ENCODE measurements around the gene RAMACL. TPM values are rescaled to one million over a fixed set of nuclear protein-coding genes. Genes with fewer than 3 reads are reported as not detected.
A peak's percentile ranks its signal among the peaks of the same experiment; 100 is the strongest.

RAMACL gene
- total RNA-seq, 1 experiment from 2014 or later, result 0.15 TPM

- H3K9me3 ChIP-seq (ENCODE audit: control insufficient read depth in 1 of 2, insufficient read depth in 1 of 2, low read depth in 1 of 2, low read length in 2 of 2), result no peaks in the 10 kb centered on the region
- H2AFZ ChIP-seq (ENCODE audit: low read depth, low read length, poor library complexity, severe bottlenecking), result no peak overlapping the region
- no peaks in the 10 kb centered on the region for H3K27me3 ChIP-seq (ENCODE audit: insufficient read depth, low read length)
- no peaks in the 10 kb centered on the region for H3K79me2 ChIP-seq (ENCODE audit: insufficient read depth, low read length)
- DNase-seq (ENCODE audit: low read depth, low spot score) (no peak), ATAC-seq (no peak)
- H3K4me3 ChIP-seq (replicated peaks in 1 of 2; ENCODE audit: low read depth in 1 of 2, low read length in 2 of 2), result no peak overlapping the region
- H3K27ac ChIP-seq (ENCODE audit: low read depth, low read length), result no peak overlapping the region
- no peaks in the 10 kb centered on the region for H3K9me2 ChIP-seq (ENCODE audit: insufficient read depth)
- BruUV-seq (replicated peaks), result no TSS peak
- no peak for TF ChIP-seq MAX (IDR thresholded peaks at IDR 0.05)
- no peak overlapping the region for H3K4me2 ChIP-seq (ENCODE audit: low read length)
- no peak overlapping the region for H3K9ac ChIP-seq (ENCODE audit: low read length)
- H4K20me1 ChIP-seq (ENCODE audit: insufficient read depth), result no peaks in the 10 kb centered on the region
- intact Hi-C loops (cut with micrococcal nuclease), result no loop called here
- H3K4me1 ChIP-seq (ENCODE audit: control insufficient read depth in 1 of 2, insufficient read depth in 2 of 2, low read length in 2 of 2), result peaks cover 9 to 37% of the 10 kb centered on the region in 2 experiments; a peak in 3 of 4 replicates
- ChIA-PET RAD21 (ENCODE audit: low non-redundant PET in 1 of 2, low total read pairs in 2 of 2, uncharacterized antibody in 2 of 2, unreplicated experiment in 2 of 2) (no interaction called here), CTCF (no interaction called here), POLR2A (no interaction called here)
- no peaks in the 10 kb centered on the region for H3K36me3 ChIP-seq (ENCODE audit: control insufficient read depth in 1 of 2, insufficient read depth in 2 of 2, low read length in 2 of 2)
Observed at GRCh38 chr6:166624275-166624674, 37.8 kb upstream of the RAMACL start.

DNA sequence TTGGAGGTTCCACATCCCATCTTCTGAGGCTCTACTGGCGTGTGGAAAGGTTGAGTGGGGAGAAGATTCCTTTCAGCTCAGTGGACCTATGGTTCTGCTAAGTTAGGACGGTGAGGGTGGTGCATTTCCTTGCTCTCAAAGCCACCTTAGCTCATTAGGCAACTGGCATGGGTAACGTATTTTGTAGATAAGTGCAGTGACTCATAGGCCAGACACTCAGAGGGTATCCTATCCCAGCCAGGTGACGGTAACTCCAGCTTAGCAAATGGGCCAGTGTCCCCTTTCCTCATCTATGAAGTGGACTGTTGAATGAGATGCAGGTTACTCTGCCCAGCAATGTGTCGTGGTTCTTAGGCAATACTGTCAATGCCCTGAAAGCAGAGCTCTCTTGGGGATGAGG lies 36.8 kb upstream of the RAMACL start:
- ATAC-seq (no peak), DNase-seq (ENCODE audit: low read depth, low spot score) (no peak)
- H4K20me1 ChIP-seq (ENCODE audit: insufficient read depth), result no peaks in the 10 kb centered on the region
- H3K9me3 ChIP-seq (ENCODE audit: control insufficient read depth in 1 of 2, insufficient read depth in 1 of 2, low read depth in 1 of 2, low read length in 2 of 2), result no peaks in the 10 kb centered on the region
- POLR2A ChIA-PET, result no interaction called here
- no peak overlapping the region for H3K9ac ChIP-seq (ENCODE audit: low read length)
- H3K79me2 ChIP-seq (ENCODE audit: insufficient read depth, low read length), result no peaks in the 10 kb centered on the region
- no peak for TF ChIP-seq POLR2A (IDR thresholded peaks at IDR 0.05; ENCODE audit: borderline replicate concordance, extremely low read depth, insufficient read depth, insufficient read length)
- RAD21 ChIA-PET (ENCODE audit: low non-redundant PET in 1 of 2, low total read pairs in 2 of 2, uncharacterized antibody in 2 of 2, unreplicated experiment in 2 of 2), result no interaction called here
- H3K9me2 ChIP-seq (ENCODE audit: insufficient read depth), result no peaks in the 10 kb centered on the region
- H2AFZ ChIP-seq (ENCODE audit: low read depth, low read length, poor library complexity, severe bottlenecking), result no peak overlapping the region
- H3K27me3 ChIP-seq (ENCODE audit: insufficient read depth, low read length), result no peaks in the 10 kb centered on the region
- intact Hi-C loops (cut with micrococcal nuclease), result no loop called here
- CTCF ChIA-PET, result no interaction called here
- H3K36me3 ChIP-seq (ENCODE audit: control insufficient read depth in 1 of 2, insufficient read depth in 2 of 2, low read length in 2 of 2), result no peaks in the 10 kb centered on the region
- H3K4me2 ChIP-seq (ENCODE audit: low read length), result peak overlapping the region; percentile 25
- H3K4me1 ChIP-seq (ENCODE audit: control insufficient read depth in 1 of 2, insufficient read depth in 2 of 2, low read length in 2 of 2), result peaks cover 8 to 30% of the 10 kb centered on the region in 2 experiments; a peak in 3 of 4 replicates
- H3K27ac ChIP-seq (ENCODE audit: low read depth, low read length), result no peak overlapping the region
- BruUV-seq (replicated peaks), result no TSS peak
- H3K4me3 ChIP-seq (replicated peaks in 1 of 2; ENCODE audit: low read depth in 1 of 2, low read length in 2 of 2), result no peak overlapping the region

DNA sequence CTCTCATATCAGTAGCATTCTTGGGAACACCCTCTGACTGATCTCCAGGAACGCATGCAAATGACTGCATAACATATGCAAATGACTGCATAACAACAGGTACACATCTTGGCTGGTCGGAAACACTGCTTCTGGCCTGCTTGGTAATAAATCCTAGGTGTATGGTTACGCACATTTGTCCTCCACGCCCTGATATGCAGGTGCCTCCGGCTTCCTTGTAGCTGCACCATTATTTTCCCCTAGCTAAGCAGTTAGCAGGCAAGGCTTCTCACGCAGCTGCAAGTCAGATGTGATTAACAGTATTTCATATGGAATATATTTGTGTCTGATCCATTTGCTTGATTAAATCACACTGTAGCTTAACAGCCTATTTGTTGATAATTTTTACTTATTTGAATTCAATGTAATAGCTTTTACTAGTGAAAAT lies 34.6 kb upstream of the RAMACL start:
- intact Hi-C loops (cut with micrococcal nuclease), result no loop called here
- H2AFZ ChIP-seq (ENCODE audit: low read depth, low read length, poor library complexity, severe bottlenecking), result no peak overlapping the region
- H3K4me1 ChIP-seq (ENCODE audit: control insufficient read depth in 1 of 2, insufficient read depth in 2 of 2, low read length in 2 of 2), result peaks cover 3 to 16% of the 10 kb centered on the region in 2 experiments; a peak in 2 of 4 replicates
- TF ChIP-seq CTCF (IDR thresholded peaks at IDR 0.05 in 2 of 3, conservative IDR thresholded peaks at IDR 0.05 in 1 of 3; ENCODE audit: borderline replicate concordance in 1 of 3, insufficient read depth in 1 of 3, low read depth in 2 of 3, low read length in 2 of 3) (no peak), POLR2AphosphoS5 (IDR thresholded peaks at IDR 0.05; ENCODE audit: low read depth, low read length) (no peak), ZNF274 (IDR thresholded peaks at IDR 0.05; ENCODE audit: low read depth, low read length) (no peak), SP1 (IDR thresholded peaks at IDR 0.05; ENCODE audit: low read depth) (no peak), ELF1 (IDR thresholded peaks at IDR 0.05; ENCODE audit: borderline replicate concordance, low read depth) (no peak)
- TF ChIP-seq, protein P1, sequence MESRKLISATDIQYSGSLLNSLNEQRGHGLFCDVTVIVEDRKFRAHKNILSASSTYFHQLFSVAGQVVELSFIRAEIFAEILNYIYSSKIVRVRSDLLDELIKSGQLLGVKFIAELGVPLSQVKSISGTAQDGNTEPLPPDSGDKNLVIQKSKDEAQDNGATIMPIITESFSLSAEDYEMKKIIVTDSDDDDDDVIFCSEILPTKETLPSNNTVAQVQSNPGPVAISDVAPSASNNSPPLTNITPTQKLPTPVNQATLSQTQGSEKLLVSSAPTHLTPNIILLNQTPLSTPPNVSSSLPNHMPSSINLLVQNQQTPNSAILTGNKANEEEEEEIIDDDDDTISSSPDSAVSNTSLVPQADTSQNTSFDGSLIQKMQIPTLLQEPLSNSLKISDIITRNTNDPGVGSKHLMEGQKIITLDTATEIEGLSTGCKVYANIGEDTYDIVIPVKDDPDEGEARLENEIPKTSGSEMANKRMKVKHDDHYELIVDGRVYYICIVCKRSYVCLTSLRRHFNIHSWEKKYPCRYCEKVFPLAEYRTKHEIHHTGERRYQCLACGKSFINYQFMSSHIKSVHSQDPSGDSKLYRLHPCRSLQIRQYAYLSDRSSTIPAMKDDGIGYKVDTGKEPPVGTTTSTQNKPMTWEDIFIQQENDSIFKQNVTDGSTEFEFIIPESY (IDR thresholded peaks at IDR 0.05; ENCODE audit: extremely low read depth, insufficient replicate concordance, low read length), result no peak
- no peak overlapping the region for H3K9ac ChIP-seq (ENCODE audit: low read length)
- H3K4me3 ChIP-seq (replicated peaks in 1 of 2; ENCODE audit: low read depth in 1 of 2, low read length in 2 of 2), result no peak overlapping the region
- RAD21 ChIA-PET (ENCODE audit: low non-redundant PET in 1 of 2, low total read pairs in 2 of 2, uncharacterized antibody in 2 of 2, unreplicated experiment in 2 of 2), result no interaction called here
- ATAC-seq (no peak), DNase-seq (ENCODE audit: low read depth, low spot score) (no peak)
- no peak overlapping the region for H3K27ac ChIP-seq (ENCODE audit: low read depth, low read length)
- CTCF ChIA-PET, result no interaction called here
- no peaks in the 10 kb centered on the region for H4K20me1 ChIP-seq (ENCODE audit: insufficient read depth)
- H3K4me2 ChIP-seq (ENCODE audit: low read length), result no peak overlapping the region
- no peaks in the 10 kb centered on the region for H3K79me2 ChIP-seq (ENCODE audit: insufficient read depth, low read length)
- H3K27me3 ChIP-seq (ENCODE audit: insufficient read depth, low read length), result no peaks in the 10 kb centered on the region
- no peaks in the 10 kb centered on the region for H3K9me2 ChIP-seq (ENCODE audit: insufficient read depth)
- POLR2A ChIA-PET, result no interaction called here
- BruUV-seq (replicated peaks), result no TSS peak
- H3K36me3 ChIP-seq (ENCODE audit: control insufficient read depth in 1 of 2, insufficient read depth in 2 of 2, low read length in 2 of 2), result no peaks in the 10 kb centered on the region
- H3K9me3 ChIP-seq (ENCODE audit: control insufficient read depth in 1 of 2, insufficient read depth in 1 of 2, low read depth in 1 of 2, low read length in 2 of 2), result no peaks in the 10 kb centered on the region

Data from HCT116 (cell line).